Left colon (tissue), 2 donors: ENCODE results near the gene ADGRA3. TPM values are rescaled to one million over a fixed set of nuclear protein-coding genes. Genes with fewer than 3 reads are reported as not detected.
"Not testable (repeated sequence)": the region's sequence is repeated elsewhere in the genome, so short reads cannot be mapped to it uniquely, and the experiment has no call there.

Experiments
- ATAC-seq: fragments of 200-7000 bp; cut with Tn5 transposase; one replicate; pipeline ENCODE4 v1.9.1; 2020; ENCODE audit warnings: mild to moderate bottlenecking, moderate library complexity
- DNase-seq, 2 donors: peaks; one replicate each; pipeline ENCODE4 v3.0.0-alpha.2; 2020
- intact Hi-C, 2 donors: fragments of 100-400 bp; cut with DNase I in 1 of 2; cut with micrococcal nuclease in 1 of 2; formaldehyde crosslinking; loops; one replicate each; pipeline versions ENCODE4 v1.11.2 to v1.14.0; 2022; cut with DNase I, micrococcal nuclease
- total RNA-seq, 2 donors: library from RNA; stranded (reverse); fragmentation: NEBNext Ultra II Directional; extraction: Animal tissue kit (Norgen Biotek cat#: 25700); gene quantifications; one replicate each; pipeline ENCODE4 v1.2.1, GENCODE V29; 2021
- donor health status: DM: no; HTN: no; CAD: no.
- donor health status: DM: yes; HTN: yes; CAD: no.

ADGRA3 gene
- total RNA-seq, 2 donors from 2014 or later: 60.6 to 68.9 TPM

- DNase-seq (no peak), ATAC-seq (no peak)
- intact Hi-C loops: no loop called here
Observed at GRCh38 chr4:22408474-22408873, 107.4 kb downstream of the ADGRA3 start.

GRCh38 chr4:22407361-22407760 is 108.5 kb downstream of the ADGRA3 start:
- no peak for ATAC-seq
- intact Hi-C loops: no loop called here
- no peak for DNase-seq

- DNase-seq: no peak
- intact Hi-C loops: no loop called here
Observed at GRCh38 chr4:22398671-22399070, 117.2 kb downstream of the ADGRA3 start.

GRCh38 chr4:22391551-22391950 is 124.3 kb downstream of the ADGRA3 start:
- ATAC-seq (no peak), DNase-seq (no peak)
- intact Hi-C loops: no loop called here

More at GRCh38 chr4:22398671-22399070, 117.2 kb downstream of the ADGRA3 start:
- no peak for ATAC-seq

- peak; percentile 80 for ATAC-seq
- DNase-seq: peak; percentile 27 to 32
- intact Hi-C loops: loop anchor here in 1 of 2 donors (5.0 kb wide), 1 partner anchor 602 kb away; no protein-coding TSS in a partner anchor
Observed at GRCh38 chr4:22389240-22389870, 126.5 kb downstream of the ADGRA3 start.

GRCh38 chr4:22385611-22386011 is 130.3 kb downstream of the ADGRA3 start:
- intact Hi-C loops: loop anchor here in 1 of 2 donors (5.0 kb wide), 1 partner anchor 598 kb away; no protein-coding TSS in a partner anchor
- DNase-seq (no peak), ATAC-seq (no peak)

GRCh38 chr4:22384154-22384553 is 131.7 kb downstream of the ADGRA3 start:
- DNase-seq (no peak), ATAC-seq (no peak)
- intact Hi-C loops: no loop called here

GRCh38 chr4:22382216-22382615 is 133.7 kb downstream of the ADGRA3 start:
- intact Hi-C loops, ATAC-seq, DNase-seq: not testable (repeated sequence)

- intact Hi-C loops: no loop called here
- ATAC-seq: peak; percentile 13
- DNase-seq: no peak
Observed at GRCh38 chr4:22372986-22373385, 142.9 kb downstream of the ADGRA3 start.

- intact Hi-C loops: no loop called here
- ATAC-seq: no peak
- DNase-seq: no peak
Observed at GRCh38 chr4:22369901-22370562, 145.8 kb downstream of the ADGRA3 start.

GRCh38 chr4:22363787-22364186 is 152.1 kb downstream of the ADGRA3 start:
- DNase-seq (no peak), ATAC-seq (no peak)
- intact Hi-C loops: no loop called here

GRCh38 chr4:22363036-22363435 is 152.8 kb downstream of the ADGRA3 start:
- ATAC-seq: no peak
- intact Hi-C loops: no loop called here
- DNase-seq: no peak

- DNase-seq (no peak), ATAC-seq (peak; percentile 81)
- intact Hi-C loops: no loop called here
Observed at GRCh38 chr4:22356987-22357596, 158.8 kb downstream of the ADGRA3 start.

GRCh38 chr4:22348410-22348809 is 167.5 kb downstream of the ADGRA3 start:
- intact Hi-C loops: no loop called here
- no peak for DNase-seq
- no peak for ATAC-seq

- DNase-seq: no peak
- intact Hi-C loops: no loop called here
- no peak for ATAC-seq
Observed at GRCh38 chr4:22345678-22346077, 170.2 kb downstream of the ADGRA3 start.

- ATAC-seq: no peak
Observed at GRCh38 chr4:22345055-22345454, 170.8 kb downstream of the ADGRA3 start.

GRCh38 chr4:22343606-22344005 is 172.3 kb downstream of the ADGRA3 start:
- intact Hi-C loops: no loop called here
- ATAC-seq (no peak), DNase-seq (no peak)

More at GRCh38 chr4:22345055-22345454, 170.8 kb downstream of the ADGRA3 start:
- no peak for DNase-seq
- intact Hi-C loops: no loop called here

GRCh38 chr4:22339491-22339890 is 176.4 kb downstream of the ADGRA3 start:
- intact Hi-C loops: no loop called here
- ATAC-seq (no peak), DNase-seq (no peak)

GRCh38 chr4:22338796-22339195 is 177.1 kb downstream of the ADGRA3 start:
- ATAC-seq (no peak), DNase-seq (no peak)
- intact Hi-C loops: no loop called here
